Ramos (cell line): ENCODE data around the gene OR56B4.
"Not testable (repeated sequence)": the region's sequence is repeated elsewhere in the genome, so short reads cannot be mapped to it uniquely, and the experiment has no call there.

Experiments
- in situ Hi-C: fragments of 300-500 bp; cut with MboI; formaldehyde crosslinking; loops from one replicate; pipeline ENCODE4 v1.14.3; 2022; ENCODE audit warnings: low sequenced_read_pairs; ENCODE audit not compliant: unreplicated experiment

OR56B4 gene, protein sequence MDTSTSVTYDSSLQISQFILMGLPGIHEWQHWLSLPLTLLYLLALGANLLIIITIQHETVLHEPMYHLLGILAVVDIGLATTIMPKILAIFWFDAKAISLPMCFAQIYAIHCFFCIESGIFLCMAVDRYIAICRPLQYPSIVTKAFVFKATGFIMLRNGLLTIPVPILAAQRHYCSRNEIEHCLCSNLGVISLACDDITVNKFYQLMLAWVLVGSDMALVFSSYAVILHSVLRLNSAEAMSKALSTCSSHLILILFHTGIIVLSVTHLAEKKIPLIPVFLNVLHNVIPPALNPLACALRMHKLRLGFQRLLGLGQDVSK

GRCh38 chr11:6107384-6107783, at the start of gene OR56B4:
OR56B4 (plus strand) TSS chr11:6107684; CDS start chr11:6107779, 95 bp downstream.
- in situ Hi-C loops, result not testable (repeated sequence)

DNA sequence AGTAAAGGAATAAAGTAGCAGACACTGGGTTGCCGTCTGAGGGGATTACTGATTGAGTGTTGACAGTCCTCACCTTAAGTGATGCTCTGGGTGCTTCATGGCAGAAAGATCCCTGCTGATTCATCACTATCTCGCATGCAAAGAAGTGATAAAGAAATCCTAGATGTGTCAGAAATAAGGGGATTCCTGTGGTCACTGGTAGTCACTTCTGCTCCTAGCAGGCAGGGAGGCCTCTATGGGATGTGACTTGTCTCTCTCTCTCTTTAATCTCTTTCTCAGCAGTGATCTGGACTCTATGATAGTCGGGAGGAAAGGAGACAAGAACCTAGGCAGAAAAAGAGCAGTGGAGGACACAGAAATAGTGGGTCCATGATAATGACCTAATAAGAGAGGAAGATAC, 46.0 kb upstream of the OR56B4 start:
- in situ Hi-C loops, result no loop called here

- in situ Hi-C loops, result no loop called here
These were observed 44.7 kb upstream of the OR56B4 start for GRCh38 chr11:6062691-6063358.

GRCh38 chr11:6067502-6067901, 40.0 kb upstream of the OR56B4 start:
- in situ Hi-C loops, result no loop called here

- in situ Hi-C loops, result not testable (repeated sequence)
These were observed 31.0 kb upstream of the OR56B4 start for GRCh38 chr11:6076443-6076842.

DNA sequence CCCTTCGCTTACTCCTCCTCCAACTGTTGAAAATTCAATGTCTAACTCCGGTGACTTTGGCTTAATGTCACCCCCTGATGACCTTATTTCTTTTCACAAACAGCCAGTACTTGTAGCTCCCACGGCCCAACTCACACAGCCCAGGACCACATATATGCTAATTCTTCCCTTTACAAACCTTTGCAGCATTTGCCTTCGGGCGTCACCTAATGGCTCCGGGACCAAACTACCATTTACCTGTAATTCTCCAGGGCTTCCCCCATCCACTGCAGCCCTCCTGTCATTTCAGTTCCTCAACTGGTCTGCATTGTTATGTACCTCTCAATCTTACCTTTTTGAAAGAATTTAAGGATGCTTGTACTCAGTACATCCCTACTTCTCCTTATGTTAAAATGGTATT, 29.8 kb upstream of the OR56B4 start:
- in situ Hi-C loops, result no loop called here

DNA sequence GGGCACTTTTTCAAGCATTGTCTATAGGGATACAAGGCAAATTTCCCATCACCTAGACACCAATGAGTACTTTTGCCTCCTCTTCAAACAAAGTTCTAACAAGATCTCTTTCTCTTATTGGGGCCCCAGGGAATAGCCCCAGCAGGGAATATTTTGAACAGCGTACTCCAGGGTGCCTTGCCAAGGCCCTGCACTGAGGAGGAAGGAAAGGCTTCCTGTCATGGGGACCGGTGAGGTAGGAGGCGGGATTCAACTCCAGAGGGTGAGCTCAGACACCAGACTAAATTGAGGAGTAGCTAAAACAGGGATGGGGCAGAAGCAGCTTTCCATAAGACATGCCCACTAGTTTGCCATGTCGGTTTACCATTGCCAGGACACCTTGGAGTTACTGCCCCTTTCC, 28.0 kb upstream of the OR56B4 start:
- in situ Hi-C loops, result no loop called here

DNA sequence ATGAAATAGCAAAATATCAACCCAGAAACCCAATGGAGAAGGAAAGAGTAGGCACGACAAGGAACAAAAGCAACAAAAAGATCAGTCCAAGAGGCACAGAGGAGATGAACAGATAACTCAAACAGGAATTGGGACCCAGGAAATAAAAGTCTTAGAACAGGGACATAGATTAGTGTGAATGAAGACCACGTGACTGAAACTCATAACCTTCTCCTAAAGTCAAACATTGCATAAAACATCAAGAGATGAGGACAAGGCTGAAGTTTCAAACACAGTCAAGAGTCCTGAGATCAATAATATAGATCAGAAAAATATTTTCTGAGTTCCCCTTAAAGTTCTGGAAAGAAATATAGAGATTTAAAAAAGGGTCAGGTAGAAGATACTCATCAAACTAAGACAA, 24.4 kb upstream of the OR56B4 start:
- in situ Hi-C loops, result no loop called here

DNA sequence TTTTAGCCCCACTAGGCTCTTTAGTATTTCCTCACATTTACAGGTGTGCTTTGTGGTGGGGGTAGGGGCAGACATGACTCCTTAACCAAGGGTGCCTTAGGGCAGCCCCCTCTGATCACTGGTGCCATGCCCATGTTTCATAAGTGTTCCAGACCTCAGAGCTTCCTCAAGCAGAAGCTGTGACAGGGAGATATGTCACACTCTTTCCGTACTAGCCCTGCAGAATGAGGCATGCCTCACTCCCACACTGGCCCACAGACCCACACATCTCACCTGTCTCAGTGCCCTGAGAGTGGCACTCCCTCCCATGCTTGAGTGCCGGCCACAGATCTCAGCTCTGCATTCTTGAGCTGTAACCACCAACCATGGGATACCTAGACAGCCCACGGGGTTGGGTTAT, 22.9 kb upstream of the OR56B4 start:
- in situ Hi-C loops, result no loop called here

- in situ Hi-C loops, result no loop called here
These were observed 13.3 kb upstream of the OR56B4 start for GRCh38 chr11:6094186-6094585.

DNA sequence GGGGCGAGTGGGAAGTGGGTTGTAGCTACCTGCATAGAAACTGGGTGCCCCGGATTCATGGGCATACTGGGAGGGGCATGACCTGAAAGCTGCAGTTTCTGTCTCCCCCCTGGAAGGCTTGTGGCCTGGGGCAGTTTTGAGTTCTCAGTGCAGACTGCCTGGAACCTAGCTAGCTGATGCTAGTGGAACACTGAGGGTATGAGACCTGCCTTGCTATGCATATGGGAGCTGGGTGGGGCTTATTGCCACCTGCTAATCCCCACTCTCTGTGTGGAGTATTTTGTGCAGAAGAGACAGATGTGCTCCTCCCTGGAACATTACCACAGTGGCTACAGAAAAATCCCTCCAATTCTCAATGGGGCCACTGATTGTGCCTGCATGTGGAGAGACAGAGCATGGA, 11.7 kb upstream of the OR56B4 start:
- in situ Hi-C loops, result no loop called here

GRCh38 chr11:6096417-6096816, 11.1 kb upstream of the OR56B4 start:
- in situ Hi-C loops, result no loop called here

DNA sequence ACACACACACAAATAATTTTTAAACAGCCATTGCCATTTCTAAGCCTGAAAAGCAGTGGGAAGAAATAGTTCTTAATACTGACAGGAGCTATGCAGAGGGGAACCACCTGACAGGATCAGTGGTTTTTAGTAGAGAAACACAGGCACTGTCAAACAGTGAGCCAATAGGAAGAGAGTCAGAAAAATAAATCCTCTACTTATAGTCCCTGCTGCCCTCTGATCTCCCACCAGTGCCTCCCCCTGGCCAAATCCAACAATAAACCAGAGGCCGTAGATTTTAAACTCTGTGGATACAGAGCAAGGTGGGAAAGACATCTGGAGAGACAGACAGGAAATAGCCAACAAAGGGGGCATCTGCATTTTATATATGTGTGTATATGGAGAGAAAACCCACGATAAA, 7.9 kb upstream of the OR56B4 start:
- in situ Hi-C loops, result no loop called here

DNA sequence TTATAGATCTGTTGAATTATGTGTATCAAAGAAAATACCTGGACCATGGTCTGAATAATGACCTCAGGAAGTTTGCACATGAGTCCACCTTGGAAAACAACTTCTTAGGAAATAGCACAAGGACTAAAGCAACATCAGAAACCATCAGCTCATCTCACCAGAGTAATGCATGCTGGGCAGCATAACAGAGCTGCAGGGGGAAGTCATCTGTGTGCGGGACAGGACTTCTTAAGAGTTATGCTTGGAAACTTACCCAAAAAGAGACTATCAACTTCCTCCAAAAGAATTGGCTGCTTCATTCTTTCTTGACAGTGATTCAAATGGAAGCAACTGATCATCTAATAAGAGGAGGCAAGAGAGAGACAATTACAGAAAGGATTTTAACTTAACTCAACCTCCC, 2.5 kb downstream of the OR56B4 start:
- in situ Hi-C loops, result no loop called here

- in situ Hi-C loops, result no loop called here
These were observed 4.2 kb downstream of the OR56B4 start for GRCh38 chr11:6111673-6112072.

DNA sequence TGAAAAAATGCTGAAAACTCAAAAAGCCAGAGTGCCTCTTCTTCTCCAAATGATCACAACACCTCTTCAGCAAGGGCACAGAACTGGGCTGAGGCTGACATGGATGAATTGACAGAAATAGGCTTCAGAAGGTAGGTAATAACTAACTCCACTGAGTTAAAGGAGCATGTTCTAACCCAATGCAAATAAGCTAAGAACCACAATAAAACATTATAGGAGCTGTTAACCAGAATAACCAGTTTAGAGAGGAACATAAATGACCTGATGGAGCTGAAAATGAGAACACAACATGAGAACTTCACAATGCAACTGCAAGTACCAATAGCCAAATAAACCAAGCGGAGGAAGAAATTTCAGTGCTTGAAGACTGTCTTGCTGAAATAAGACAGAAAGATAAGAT, 9.2 kb downstream of the OR56B4 start:
- in situ Hi-C loops, result no loop called here

- in situ Hi-C loops, result no loop called here
These were observed 16.8 kb downstream of the OR56B4 start for GRCh38 chr11:6124245-6124644.

- in situ Hi-C loops, result no loop called here
These were observed 20.4 kb downstream of the OR56B4 start for GRCh38 chr11:6127881-6128280.

- in situ Hi-C loops, result no loop called here
These were observed 21.5 kb downstream of the OR56B4 start for GRCh38 chr11:6129011-6129410.

DNA sequence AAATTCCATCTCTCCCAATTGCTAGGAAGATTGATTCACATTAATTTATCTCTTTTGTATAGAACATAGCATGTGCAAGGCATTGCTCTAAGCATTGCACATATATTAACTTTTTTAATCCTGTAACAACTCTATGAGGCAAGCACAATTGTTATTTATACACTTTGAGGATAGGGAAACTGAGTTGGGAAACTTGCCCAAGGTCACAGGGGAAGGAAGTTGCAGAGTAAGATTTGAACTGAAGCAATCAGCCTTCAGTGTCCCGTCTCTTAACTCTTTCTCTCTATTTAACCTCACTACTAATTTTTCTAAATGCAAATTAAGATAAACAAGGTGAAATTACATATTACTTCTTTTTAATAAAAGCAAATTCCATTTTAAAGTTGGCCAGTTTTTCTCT, 22.2 kb downstream of the OR56B4 start:
- in situ Hi-C loops, result no loop called here

GRCh38 chr11:6132431-6132830, 24.9 kb downstream of the OR56B4 start:
- in situ Hi-C loops, result no loop called here

DNA sequence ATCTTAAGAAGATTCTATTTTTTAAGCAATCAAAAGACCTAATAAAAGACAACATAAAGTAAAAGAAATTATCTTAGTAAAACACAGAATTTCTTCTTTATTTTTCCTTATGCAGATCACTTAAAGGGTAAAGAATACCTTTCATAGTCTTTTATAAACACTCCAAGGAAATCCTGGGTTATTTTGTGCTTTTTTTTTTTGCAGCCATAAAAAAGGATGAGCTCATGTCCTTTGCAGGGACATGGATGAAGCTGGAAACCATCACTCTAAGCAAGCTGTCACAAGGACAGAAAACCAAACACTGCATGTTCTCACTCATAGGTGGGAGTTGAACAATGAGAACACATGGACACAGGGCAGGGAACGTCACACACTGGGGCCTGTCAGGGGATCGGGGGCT, 28.5 kb downstream of the OR56B4 start:
- in situ Hi-C loops, result not testable (repeated sequence)
